Measurements from ENCODE around the gene APCDD1L.
"Not testable (repeated sequence)": the region's sequence is repeated elsewhere in the genome, so short reads cannot be mapped to it uniquely, and the experiment has no call there.

APCDD1L gene

DNA sequence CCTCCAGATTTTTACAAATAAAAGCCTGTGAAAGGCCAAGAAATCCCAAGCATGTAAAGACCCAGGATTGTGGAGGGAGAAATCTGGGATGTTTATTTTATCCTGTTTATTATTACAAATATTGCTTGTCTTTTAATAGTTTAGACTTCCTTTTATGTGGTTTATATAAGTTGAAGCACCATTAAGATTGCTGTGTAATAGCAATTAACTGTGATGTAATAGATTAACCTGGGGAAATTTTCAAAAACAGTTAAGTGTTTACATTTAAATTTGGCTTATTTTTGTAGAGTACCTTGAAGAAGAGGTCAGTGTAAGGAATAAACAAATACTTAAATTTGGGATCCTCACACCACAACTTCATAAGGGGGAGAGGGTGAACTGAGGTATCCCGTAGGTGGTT lies 99.1 kb downstream of the APCDD1L start:
- DNase-seq (ENCODE audit: low read depth in 2 of 2), result no peak

DNA sequence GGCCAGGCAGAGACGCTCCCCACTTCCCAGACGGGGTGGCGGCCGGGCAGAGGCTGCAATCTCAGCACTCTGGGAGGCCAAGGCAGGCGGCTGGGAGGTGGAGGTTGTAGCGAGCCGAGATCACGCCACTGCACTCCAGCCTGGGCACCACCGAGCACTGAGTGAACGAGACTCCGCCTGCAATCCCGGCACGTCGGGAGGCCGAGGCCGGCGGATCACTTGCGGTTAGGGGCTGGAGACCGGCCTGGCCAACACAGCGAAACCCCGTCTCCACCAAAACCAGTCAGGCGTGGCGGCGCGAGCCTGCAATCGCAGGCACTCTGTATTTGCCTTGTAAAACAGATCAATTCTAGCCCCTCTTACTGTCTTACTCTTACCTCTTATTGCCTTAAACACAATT lies 100.4 kb downstream of the APCDD1L start:
- DNase-seq (ENCODE audit: low read depth in 2 of 2), result not testable (repeated sequence)

DNA sequence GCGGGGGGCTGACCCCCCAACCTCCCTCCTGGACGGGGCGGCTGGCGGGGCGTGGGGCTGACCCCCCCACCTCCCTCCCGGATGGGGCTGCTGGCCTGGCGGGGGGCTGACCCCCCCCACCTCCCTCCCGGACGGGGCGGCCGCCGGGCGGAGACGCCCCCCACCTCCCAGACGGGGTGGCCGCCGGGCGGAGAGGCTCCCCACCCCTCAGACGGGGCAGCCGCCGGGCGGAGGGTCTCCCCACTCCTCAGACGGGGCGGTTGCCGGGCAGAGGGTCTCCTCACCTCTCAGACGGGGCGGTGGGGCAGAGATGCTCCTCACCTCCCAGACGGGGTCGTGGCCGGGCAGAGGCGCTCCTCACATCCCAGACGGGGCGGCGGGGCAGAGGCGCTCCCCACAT lies 101.0 kb downstream of the APCDD1L start:
- DNase-seq (ENCODE audit: low read depth in 2 of 2), result not testable (repeated sequence)

All from stimulated activated CD4-positive, alpha-beta T cell treated with anti-CD3 and anti-CD28 coated beads, Interleukin-4, amount 100 ng/mL, for 48 hours (primary cell).